ENCODE data around the gene ANKS6. TPM values are rescaled to one million over a fixed set of nuclear protein-coding genes. Genes with fewer than 3 reads are reported as not detected.

ANKS6 gene
- total and polyA plus RNA-seq, 2 of the 4 experiments (the other 2 are of a cell fraction), result 9.0 to 23.6 TPM

GRCh38 chr9:98708103-98708932 lies 88.0 kb downstream of the ANKS6 start:
- Histone ChIP-seq H3K79me1 (ENCODE audit: low read depth in 1 of 2, low read length in 2 of 2) (peaks cover 8 to 18% of the 10 kb centered on the region in 2 experiments; a peak in 3 of 4 replicates), H2AFZ (replicated peaks; ENCODE audit: low read length, poor library complexity) (peak overlapping the region; percentile 80), H3K18ac (ENCODE audit: low read depth, low read length) (no peak overlapping the region), H3K56ac (ENCODE audit: extremely low read depth, insufficient read depth, low read length) (no peak overlapping the region), H4K91ac (ENCODE audit: insufficient read depth, low read depth, low read length) (peak overlapping the region; percentile 31; the same call in 1 of the 2 replicates), H3K9me3 (ENCODE audit: control insufficient read depth, insufficient read depth, low read length) (no peaks in the 10 kb centered on the region), H3K36me3 (ENCODE audit: control insufficient read depth, insufficient read depth, low read length) (no peaks in the 10 kb centered on the region), H3K4ac (ENCODE audit: low read depth, low read length) (peak overlapping the region; percentile 45), H3K4me2 (ENCODE audit: low read depth, low read length) (peak overlapping the region; percentile 55), H3K27ac (ENCODE audit: insufficient read depth, low read length) (peak overlapping the region; percentile 1), H2BK5ac (ENCODE audit: low read depth, low read length, poor library complexity, severe bottlenecking) (peak overlapping the region; percentile 64), H3K14ac (replicated peaks; ENCODE audit: low read depth, low read length) (0 out of 2 replicates have a peak overlapping the region, but pooled peaks have one; percentile 20), H2AK5ac (ENCODE audit: low read depth, low read length) (peak overlapping the region; percentile 69; the same call in 1 of the 2 replicates), H4K5ac (ENCODE audit: low read depth, low read length) (no peak overlapping the region), H4K20me1 (ENCODE audit: insufficient read depth, low read length) (peaks cover 15% of the 10 kb centered on the region), H3K9me1 (ENCODE audit: insufficient read depth, low read length) (peaks cover 4% of the 10 kb centered on the region; the same call in 1 of the 2 replicates), H2AK9ac (replicated peaks; ENCODE audit: low read depth, low read length, poor library complexity) (peak overlapping the region; percentile 62), H2BK20ac (ENCODE audit: low read depth, low read length) (no peak overlapping the region), H3K4me3 (ENCODE audit: insufficient read depth, low read depth, low read length) (peak overlapping the region; percentile 45), H4K8ac (ENCODE audit: low read depth in 2 of 2, low read length in 2 of 2) (no peak overlapping the region; a peak in 1 of 4 replicates), H2BK120ac (ENCODE audit: low read depth, low read length) (no peak overlapping the region), H3K27me3 (ENCODE audit: control insufficient read depth, insufficient read depth, low read length) (peaks cover 10% of the 10 kb centered on the region), H3K23ac (ENCODE audit: low read depth, low read length) (0 out of 2 replicates have a peak overlapping the region, but pooled peaks have one; percentile 24), H2BK15ac (ENCODE audit: low read depth, low read length) (no peak overlapping the region), H3K9ac (ENCODE audit: low read depth, low read length) (peak overlapping the region; percentile 26), H3K4me1 (ENCODE audit: control insufficient read depth, insufficient read depth, low read length) (peaks cover 5% of the 10 kb centered on the region)
- dilution Hi-C loops (cut with HindIII; ENCODE audit: low sequenced_read_pairs, unreplicated experiment) (no loop called here), intact Hi-C loops (cut with micrococcal nuclease) (loop anchor here (5.0 to 10.0 kb wide), 4 partner anchors 104 to 636 kb away; no protein-coding TSS in a partner anchor), in situ Hi-C loops (cut with MboI; ENCODE audit: low sequenced_read_pairs) (loop anchor here (5.0 kb wide), 1 partner anchor 391 kb away; no protein-coding TSS in a partner anchor)
- BruUV-seq (replicated peaks), result no TSS peak
- CTCF ChIA-PET, result interaction anchor here (1.6 kb wide), 1 partner anchor 392 kb away, joined by 4 read pairs; no protein-coding TSS in a partner anchor
- 0% methylated on average over 19 of the region's 89 CpGs; no CpG with 5 or more reads in 1 of the 2 experiments for WGBS, 2 experiments (ENCODE audit: extremely low coverage in 2 of 2, insufficient read length in 1 of 2)
- TF ChIP-seq POLR2A (IDR thresholded peaks at IDR 0.05; ENCODE audit: low read depth, low read length), result no peak
- TF ChIP-seq USF2 (IDR thresholded peaks at IDR 0.05; ENCODE audit: low read depth, low read length), result no peak
- no peak for TF ChIP-seq BHLHE40 (IDR thresholded peaks at IDR 0.05; ENCODE audit: low read depth, low read length)
- TF ChIP-seq RCOR1 (IDR thresholded peaks at IDR 0.05; ENCODE audit: insufficient replicate concordance, low read length), result no peak
- TF ChIP-seq MAZ (IDR thresholded peaks at IDR 0.05; ENCODE audit: borderline replicate concordance, low read depth, low read length), result no peak
- TF ChIP-seq RAD21 (IDR thresholded peaks at IDR 0.05; ENCODE audit: low read length), result no peak
- no peak for TF ChIP-seq FOS (IDR thresholded peaks at IDR 0.05; ENCODE audit: low read depth, low read length)
- no peak for TF ChIP-seq RFX5 (IDR thresholded peaks at IDR 0.05; ENCODE audit: low read depth, low read length)
- TF ChIP-seq ELK1 (IDR thresholded peaks at IDR 0.05; ENCODE audit: borderline replicate concordance, low read depth, low read length), result no peak
- no peak for TF ChIP-seq CEBPB (IDR thresholded peaks at IDR 0.05; ENCODE audit: low read depth, low read length)
- TF ChIP-seq MAFK (IDR thresholded peaks at IDR 0.05; ENCODE audit: low read depth, low read length), result no peak
- TF ChIP-seq CHD1 (IDR thresholded peaks at IDR 0.05; ENCODE audit: low read depth, low read length), result no peak
- DNase-seq, result no peak
- POLR2A ChIA-PET (ENCODE audit: unreplicated experiment), result no interaction called here
- peak; percentile 1 for ATAC-seq (ENCODE audit: low read depth)

Measured in IMR-90 (cell line).